ENCODE measurements around the gene ADCY10.
"Not testable (repeated sequence)": the region's sequence is repeated elsewhere in the genome, so short reads cannot be mapped to it uniquely, and the experiment has no call there.

ADCY10 gene

GRCh38 chr1:167881786-167882185, 32.1 kb downstream of the ADCY10 start:
- DNase-seq (ENCODE audit: low read depth in 2 of 2), result no peak

- no peak for DNase-seq (ENCODE audit: low read depth in 2 of 2)
Measured at GRCh38 chr1:167881069-167881468, 32.9 kb downstream of the ADCY10 start.

GRCh38 chr1:167880580-167881021, 33.3 kb downstream of the ADCY10 start:
- no peak for DNase-seq (ENCODE audit: low read depth in 2 of 2)

- no peak for DNase-seq (ENCODE audit: low read depth in 2 of 2)
Measured at GRCh38 chr1:167879508-167879907, 34.4 kb downstream of the ADCY10 start.

GRCh38 chr1:167878372-167879160, 35.4 kb downstream of the ADCY10 start:
- no peak for DNase-seq (ENCODE audit: low read depth in 2 of 2)

- DNase-seq (ENCODE audit: low read depth in 2 of 2), result no peak
Measured at GRCh38 chr1:167876597-167877175, 37.2 kb downstream of the ADCY10 start.

GRCh38 chr1:167871331-167871730, 42.6 kb downstream of the ADCY10 start:
- no peak for DNase-seq (ENCODE audit: low read depth in 2 of 2)

GRCh38 chr1:167869157-167870001, 44.6 kb downstream of the ADCY10 start:
- DNase-seq (ENCODE audit: low read depth in 2 of 2), result not testable (repeated sequence)

- DNase-seq (ENCODE audit: low read depth in 2 of 2), result not testable (repeated sequence)
Measured at GRCh38 chr1:167866739-167867414, 47.1 kb downstream of the ADCY10 start.

GRCh38 chr1:167866326-167866725, 47.6 kb downstream of the ADCY10 start:
- DNase-seq (ENCODE audit: low read depth in 2 of 2), result not testable (repeated sequence)

GRCh38 chr1:167865804-167866308, 48.1 kb downstream of the ADCY10 start:
- DNase-seq (ENCODE audit: low read depth in 2 of 2), result not testable (repeated sequence)

GRCh38 chr1:167865193-167865592, 48.7 kb downstream of the ADCY10 start:
- not testable (repeated sequence) for DNase-seq (ENCODE audit: low read depth in 2 of 2)

- DNase-seq (ENCODE audit: low read depth in 2 of 2), result no peak
Measured at GRCh38 chr1:167864392-167865032, 49.4 kb downstream of the ADCY10 start.

- DNase-seq (ENCODE audit: low read depth in 2 of 2), result no peak
Measured at GRCh38 chr1:167863921-167864279, 50.0 kb downstream of the ADCY10 start.

- not testable (repeated sequence) for DNase-seq (ENCODE audit: low read depth in 2 of 2)
Measured at GRCh38 chr1:167863191-167863920, 50.6 kb downstream of the ADCY10 start.

- DNase-seq (ENCODE audit: low read depth in 2 of 2), result no peak
Measured at GRCh38 chr1:167862432-167863076, 51.4 kb downstream of the ADCY10 start.

GRCh38 chr1:167861664-167862381, 52.1 kb downstream of the ADCY10 start:
- DNase-seq (ENCODE audit: low read depth in 2 of 2), result no peak

GRCh38 chr1:167860231-167860923, 53.6 kb downstream of the ADCY10 start:
- DNase-seq (ENCODE audit: low read depth in 2 of 2), result no peak
